ENCODE data around the gene ATR. TPM values are rescaled to one million over a fixed set of nuclear protein-coding genes. Genes with fewer than 3 reads are reported as not detected.

The ATR gene
- polyA plus RNA-seq, 3 donors: 6.3 to 16.4 (median 6.6) TPM

DNA sequence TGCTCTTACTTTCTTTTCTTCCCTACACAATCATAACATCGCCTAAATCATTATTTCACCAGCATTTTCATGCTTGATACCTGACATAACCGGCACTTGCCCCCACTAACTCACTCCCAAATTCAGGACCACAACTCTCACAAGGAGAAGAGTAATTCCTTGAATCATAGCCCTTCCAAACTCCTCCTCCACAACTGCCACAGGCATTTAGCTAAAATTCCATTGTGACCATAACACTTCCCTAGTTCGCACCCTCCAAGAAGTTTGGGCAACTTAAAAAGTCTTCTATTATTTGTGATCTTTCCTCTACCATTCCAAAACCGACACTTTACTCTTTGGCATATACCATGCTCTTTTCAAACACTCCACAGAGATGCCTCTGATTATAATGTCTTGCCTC lies 71.3 kb downstream of the ATR start:
- no peaks in the 10 kb centered on the region for H3K79me2 ChIP-seq (ENCODE audit: insufficient read depth, low read length)
- 100% methylated on average over 2 of the region's 4 CpGs for WGBS (ENCODE audit: insufficient coverage)
- peaks cover 43 to 87% of the 10 kb centered on the region in 2 donors for H3K36me3 ChIP-seq (replicated peaks in 1 of 2; ENCODE audit: control insufficient read depth in 1 of 2, insufficient read depth in 2 of 2, low read length in 2 of 2)

DNA sequence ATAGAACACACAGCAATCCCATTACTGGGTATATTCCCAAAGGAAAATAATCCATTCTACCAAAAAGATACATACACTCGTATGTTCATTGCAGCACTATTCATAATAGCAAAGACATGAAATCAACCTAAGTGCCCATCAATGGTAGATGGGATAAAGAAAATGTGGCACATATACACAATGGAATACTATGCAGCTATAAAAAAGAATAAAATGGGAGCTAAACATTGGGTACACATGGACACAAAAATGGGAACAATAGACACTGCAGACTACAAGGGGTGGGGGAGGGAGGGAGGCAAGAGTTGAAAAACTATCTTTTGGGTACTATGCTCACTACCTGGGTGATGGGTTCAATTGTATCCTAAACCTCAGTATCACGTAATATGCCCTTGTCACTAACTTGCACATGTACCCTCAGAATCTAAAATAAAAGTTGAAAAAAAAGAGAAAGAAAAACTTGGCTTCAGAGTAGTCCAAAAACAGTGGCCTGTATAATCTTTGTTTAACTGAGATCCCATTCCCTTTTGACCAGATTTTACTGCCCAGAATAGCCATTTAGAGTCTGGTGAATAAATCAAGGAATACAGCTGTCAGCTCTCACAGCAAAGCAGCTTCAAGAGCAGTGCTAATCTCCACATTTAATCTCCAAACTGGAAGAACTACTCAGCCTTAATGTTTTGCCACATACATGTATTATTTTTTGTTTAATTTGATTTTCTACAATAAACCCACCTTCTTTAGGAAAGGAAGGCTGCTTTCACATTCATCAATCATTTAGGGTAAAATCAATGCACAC lies 76.1 kb downstream of the ATR start:
- H3K27ac Mint-ChIP-seq: no peak overlapping the region
- H4K20me1 ChIP-seq (ENCODE audit: insufficient read depth, low read length): no peaks in the 10 kb centered on the region
- intact Hi-C loops (cut with micrococcal nuclease): no loop called here

More for the DNA sequence above, 71.3 kb downstream of the ATR start:
- DNase-seq: no peak
- TF ChIP-seq, protein P1, sequence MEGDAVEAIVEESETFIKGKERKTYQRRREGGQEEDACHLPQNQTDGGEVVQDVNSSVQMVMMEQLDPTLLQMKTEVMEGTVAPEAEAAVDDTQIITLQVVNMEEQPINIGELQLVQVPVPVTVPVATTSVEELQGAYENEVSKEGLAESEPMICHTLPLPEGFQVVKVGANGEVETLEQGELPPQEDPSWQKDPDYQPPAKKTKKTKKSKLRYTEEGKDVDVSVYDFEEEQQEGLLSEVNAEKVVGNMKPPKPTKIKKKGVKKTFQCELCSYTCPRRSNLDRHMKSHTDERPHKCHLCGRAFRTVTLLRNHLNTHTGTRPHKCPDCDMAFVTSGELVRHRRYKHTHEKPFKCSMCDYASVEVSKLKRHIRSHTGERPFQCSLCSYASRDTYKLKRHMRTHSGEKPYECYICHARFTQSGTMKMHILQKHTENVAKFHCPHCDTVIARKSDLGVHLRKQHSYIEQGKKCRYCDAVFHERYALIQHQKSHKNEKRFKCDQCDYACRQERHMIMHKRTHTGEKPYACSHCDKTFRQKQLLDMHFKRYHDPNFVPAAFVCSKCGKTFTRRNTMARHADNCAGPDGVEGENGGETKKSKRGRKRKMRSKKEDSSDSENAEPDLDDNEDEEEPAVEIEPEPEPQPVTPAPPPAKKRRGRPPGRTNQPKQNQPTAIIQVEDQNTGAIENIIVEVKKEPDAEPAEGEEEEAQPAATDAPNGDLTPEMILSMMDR (IDR thresholded peaks at IDR 0.05): no peak
- H3K4me1 ChIP-seq (ENCODE audit: control insufficient read depth in 1 of 2, insufficient read depth in 2 of 2, low read length in 2 of 2): no peaks in the 10 kb centered on the region
- Mint-ChIP-seq H3K9me3 (peaks cover 0 to 7% (median 2%) of the 10 kb centered on the region in 7 donors), H3K4me3 (no peak overlapping the region), H3K36me3 (peaks cover 51 to 77% of the 10 kb centered on the region in 2 donors), H3K27me3 (ENCODE audit: low read depth in 3 of 3) (peaks cover 0 to 2% (median 0%) of the 10 kb centered on the region in 3 donors), H3K4me1 (no peaks in the 10 kb centered on the region), H3K27ac (peak overlapping the region in 1 of 7 donors; percentile 1)
- no peaks in the 10 kb centered on the region for H4K20me1 ChIP-seq (ENCODE audit: insufficient read depth, low read length)
- no peak overlapping the region for H3K4me3 ChIP-seq (replicated peaks in 1 of 3; ENCODE audit: low read depth in 2 of 3, low read length in 3 of 3)
- H3K9me3 ChIP-seq (replicated peaks in 1 of 2; ENCODE audit: control insufficient read depth in 1 of 2, insufficient read depth in 1 of 2, low read length in 2 of 2): no peaks in the 10 kb centered on the region
- H3K9ac ChIP-seq (ENCODE audit: insufficient read depth, low read length, poor library complexity, severe bottlenecking): no peak overlapping the region
- no peak overlapping the region for H2AFZ ChIP-seq (ENCODE audit: insufficient read depth, low read depth, low read length, poor library complexity, severe bottlenecking)
- intact Hi-C loops (cut with micrococcal nuclease): no loop called here
- H3K27ac ChIP-seq (ENCODE audit: low read depth in 1 of 2, low read length in 2 of 2): peak overlapping the region in 1 of 2 donors; percentile 14
- H3K4me2 ChIP-seq (replicated peaks; ENCODE audit: extremely low read depth, low read length, poor library complexity, severe bottlenecking): no peak overlapping the region
- H3K27me3 ChIP-seq (ENCODE audit: control insufficient read depth in 2 of 2, insufficient read depth in 2 of 2, low read length in 2 of 2): no peaks in the 10 kb centered on the region

More for the DNA sequence above, 76.1 kb downstream of the ATR start:
- no peaks in the 10 kb centered on the region for H3K79me2 ChIP-seq (ENCODE audit: insufficient read depth, low read length)
- no peak for DNase-seq
- no peak overlapping the region for H3K27ac ChIP-seq (ENCODE audit: low read depth in 1 of 2, low read length in 2 of 2)
- Mint-ChIP-seq H3K9me3 (peaks cover 0 to 7% (median 3%) of the 10 kb centered on the region in 7 donors), H3K4me1 (no peaks in the 10 kb centered on the region), H3K4me3 (no peak overlapping the region), H3K36me3 (peaks cover 65 to 77% of the 10 kb centered on the region in 2 donors), H3K27me3 (ENCODE audit: low read depth in 3 of 3) (no peaks in the 10 kb centered on the region)
- no peaks in the 10 kb centered on the region for H3K9me3 ChIP-seq (replicated peaks in 1 of 2; ENCODE audit: control insufficient read depth in 1 of 2, insufficient read depth in 1 of 2, low read length in 2 of 2)
- no peak overlapping the region for H3K4me2 ChIP-seq (replicated peaks; ENCODE audit: extremely low read depth, low read length, poor library complexity, severe bottlenecking)
- H3K4me1 ChIP-seq (ENCODE audit: control insufficient read depth in 1 of 2, insufficient read depth in 2 of 2, low read length in 2 of 2): no peaks in the 10 kb centered on the region
- H2AFZ ChIP-seq (ENCODE audit: insufficient read depth, low read depth, low read length, poor library complexity, severe bottlenecking): no peak overlapping the region
- H3K4me3 ChIP-seq (replicated peaks in 1 of 3; ENCODE audit: low read depth in 2 of 3, low read length in 3 of 3): no peak overlapping the region
- H3K9ac ChIP-seq (ENCODE audit: insufficient read depth, low read length, poor library complexity, severe bottlenecking): no peak overlapping the region
- peaks cover 41 to 93% of the 10 kb centered on the region in 2 donors for H3K36me3 ChIP-seq (replicated peaks in 1 of 2; ENCODE audit: control insufficient read depth in 1 of 2, insufficient read depth in 2 of 2, low read length in 2 of 2)
- TF ChIP-seq, protein P1 (IDR thresholded peaks at IDR 0.05): no peak
- no CpG with 5 or more reads among the region's 2 CpGs for WGBS (ENCODE audit: insufficient coverage)
- no peaks in the 10 kb centered on the region for H3K27me3 ChIP-seq (ENCODE audit: control insufficient read depth in 2 of 2, insufficient read depth in 2 of 2, low read length in 2 of 2)

All from CD14-positive monocyte (primary cell).